Panc1 (cell line): ENCODE results near the gene CD6. TPM values are rescaled to one million over a fixed set of nuclear protein-coding genes. Genes with fewer than 3 reads are reported as not detected.
A peak's percentile ranks its signal among the peaks of the same experiment; 100 is the strongest.

ENCODE experiments used
- ATAC-seq: fragments of 200-7000 bp; cut with Tn5 transposase; 2 replicates; pipeline ENCODE4 v1.9.1; 2020; ENCODE audit warnings: mild to moderate bottlenecking, moderate library complexity
- BruUV-seq: library from RNA; stranded (reverse); fragments of 400-500 nt; replicated peaks from 2 replicates; lab custom pipeline; 2021; lab: Mats Ljungman, UMichigan
- CTCF ChIA-PET: fragments of 300-600 bp; sonication (Branson Sonifier 250); formaldehyde crosslinking; loops from one replicate; lab custom pipeline; 2022; ENCODE audit warnings: antibody characterized with exemption; lab: Charles Lee
- POLR2A ChIA-PET: fragments of 300-600 bp; sonication (Branson Sonifier 250); formaldehyde crosslinking; loops from one replicate; lab custom pipeline; 2022; ENCODE audit warnings: antibody characterized with exemption; lab: Charles Lee
- DNase-seq: peaks from one replicate; pipeline ENCODE4 v3.0.0-alpha.2; 2010; ENCODE audit warnings: low read depth, low spot score
- H3K27ac ChIP-seq: 2 replicates; pipeline ENCODE4 v1.5.1; 2011; ENCODE audit warnings: mild to moderate bottlenecking, low read length, inconsistent platforms
- H3K27me3 ChIP-seq: fragments of 200-500 bp; sonication (Bioruptor generic); 2 replicates; pipeline ENCODE4 v1.6.0; 2014; ENCODE audit warnings: low read length, inconsistent platforms; ENCODE audit not compliant: control insufficient read depth, insufficient read depth
- H3K36me3 ChIP-seq: fragments of 200-500 bp; sonication (Bioruptor generic); 2 replicates; pipeline ENCODE4 v1.5.1; 2014; ENCODE audit warnings: inconsistent platforms, mild to moderate bottlenecking, low read length, moderate library complexity; ENCODE audit not compliant: control insufficient read depth, insufficient read depth
- H3K4me1 ChIP-seq: 2 replicates; pipeline ENCODE4 v1.5.1; 2011; ENCODE audit warnings: inconsistent platforms, mild to moderate bottlenecking, low read length, moderate library complexity; ENCODE audit not compliant: control insufficient read depth, insufficient read depth
- H3K4me3 ChIP-seq, 2 experiments: 2 replicates each; pipeline ENCODE4 v1.5.1; 2011 to 2012; ENCODE audit warnings: low read depth in 2 of 2, low read length in 2 of 2, mild to moderate bottlenecking in 2 of 2, inconsistent platforms in 1 of 2, moderate library complexity in 1 of 2
- H3K9me3 ChIP-seq: fragments of 200-500 bp; sonication (Bioruptor generic); 2 replicates; pipeline ENCODE4 v1.5.1; 2014; ENCODE audit warnings: low read depth, mild to moderate bottlenecking, inconsistent platforms, low read length, moderate library complexity; ENCODE audit not compliant: control insufficient read depth, insufficient read depth
- POLR2AphosphoS5 ChIP-seq: IDR thresholded peaks from 2 replicates; pipeline ENCODE4 v1.6.1; 2012; ENCODE audit warnings: mild to moderate bottlenecking, low read depth, low read length, moderate library complexity
- SIN3A ChIP-seq: IDR thresholded peaks from 2 replicates; pipeline ENCODE4 v1.6.1; 2012; ENCODE audit warnings: low read depth, mild to moderate bottlenecking, low read length, moderate library complexity, borderline replicate concordance; ENCODE audit not compliant: insufficient read depth
- TCF7L2 ChIP-seq: IDR thresholded peaks from 2 replicates; pipeline ENCODE4 v1.6.1; 2011; ENCODE audit warnings: mild to moderate bottlenecking, low read depth, low read length, inconsistent platforms
- in situ Hi-C: cut with HindIII; loops from 2 replicates; pipeline ENCODE4 v1.10.0; 2016; ENCODE audit warnings: low sequenced_read_pairs, low pct_unique_long_range_greater_than_20kb
- intact Hi-C: fragments of 100-400 bp; cut with micrococcal nuclease; formaldehyde crosslinking; loops from one replicate; pipeline ENCODE4 v1.10.0; 2022; ENCODE audit not compliant: unreplicated experiment
- total RNA-seq: library from RNA; stranded (reverse); gene quantifications from one replicate; pipeline ENCODE4 v1.2.1, GENCODE V29; 2021; ENCODE audit not compliant: unreplicated experiment
- TF ChIP-seq, protein P1 (sequence below): fragments of 450-650 bp; IDR thresholded peaks from 2 replicates; pipeline ENCODE4 v1.5.1; 2017; ENCODE audit warnings: mild to moderate bottlenecking
- TF ChIP-seq, protein P2 (sequence below), 2 experiments: IDR thresholded peaks; 2 replicates each; pipeline ENCODE4 v1.6.1; 2011 to 2012; ENCODE audit warnings: low read depth in 2 of 2, control low read depth in 1 of 2, low read length in 1 of 2, mild to moderate bottlenecking in 1 of 2, moderate library complexity in 1 of 2; ENCODE audit not compliant: insufficient read depth in 1 of 2

CD6 gene
- total RNA-seq, 1 experiment from 2014 or later, result 1.1 TPM

DNA sequence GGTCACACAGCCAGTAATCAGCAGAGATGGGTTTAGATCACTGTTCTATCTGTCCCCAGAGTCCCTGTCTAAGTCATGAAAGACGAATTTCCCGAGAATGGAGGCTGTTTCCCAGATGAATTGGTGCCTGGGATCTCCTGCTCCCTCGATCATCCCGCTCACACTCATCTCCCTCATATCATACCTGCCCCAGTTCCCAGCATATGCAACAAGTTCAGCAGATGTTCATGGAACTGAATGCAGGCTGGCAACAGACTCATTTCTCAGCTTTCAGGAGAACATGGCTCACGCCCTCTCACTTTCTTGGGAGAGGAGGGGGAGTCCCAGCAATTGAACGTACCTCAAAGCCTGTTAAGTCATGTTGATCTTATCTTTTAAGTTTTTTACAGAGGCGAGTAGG is 22.1 kb downstream of the CD6 start:
- Histone ChIP-seq H3K4me3 (no peak overlapping the region), H3K27me3 (no peaks in the 10 kb centered on the region), H3K27ac (no peak overlapping the region), H3K4me1 (no peaks in the 10 kb centered on the region; the same call in 1 of the 2 replicates), H3K36me3 (no peaks in the 10 kb centered on the region), H3K9me3 (no peaks in the 10 kb centered on the region)
- ChIA-PET POLR2A (no interaction called here), CTCF (no interaction called here)
- no peak for DNase-seq
- intact Hi-C loops, result no loop called here
- BruUV-seq, result no TSS peak
- TF ChIP-seq SIN3A (no peak), POLR2AphosphoS5 (no peak), TCF7L2 (no peak)
- TF ChIP-seq, protein P1, sequence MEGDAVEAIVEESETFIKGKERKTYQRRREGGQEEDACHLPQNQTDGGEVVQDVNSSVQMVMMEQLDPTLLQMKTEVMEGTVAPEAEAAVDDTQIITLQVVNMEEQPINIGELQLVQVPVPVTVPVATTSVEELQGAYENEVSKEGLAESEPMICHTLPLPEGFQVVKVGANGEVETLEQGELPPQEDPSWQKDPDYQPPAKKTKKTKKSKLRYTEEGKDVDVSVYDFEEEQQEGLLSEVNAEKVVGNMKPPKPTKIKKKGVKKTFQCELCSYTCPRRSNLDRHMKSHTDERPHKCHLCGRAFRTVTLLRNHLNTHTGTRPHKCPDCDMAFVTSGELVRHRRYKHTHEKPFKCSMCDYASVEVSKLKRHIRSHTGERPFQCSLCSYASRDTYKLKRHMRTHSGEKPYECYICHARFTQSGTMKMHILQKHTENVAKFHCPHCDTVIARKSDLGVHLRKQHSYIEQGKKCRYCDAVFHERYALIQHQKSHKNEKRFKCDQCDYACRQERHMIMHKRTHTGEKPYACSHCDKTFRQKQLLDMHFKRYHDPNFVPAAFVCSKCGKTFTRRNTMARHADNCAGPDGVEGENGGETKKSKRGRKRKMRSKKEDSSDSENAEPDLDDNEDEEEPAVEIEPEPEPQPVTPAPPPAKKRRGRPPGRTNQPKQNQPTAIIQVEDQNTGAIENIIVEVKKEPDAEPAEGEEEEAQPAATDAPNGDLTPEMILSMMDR, result no peak
- TF ChIP-seq, protein P2, sequence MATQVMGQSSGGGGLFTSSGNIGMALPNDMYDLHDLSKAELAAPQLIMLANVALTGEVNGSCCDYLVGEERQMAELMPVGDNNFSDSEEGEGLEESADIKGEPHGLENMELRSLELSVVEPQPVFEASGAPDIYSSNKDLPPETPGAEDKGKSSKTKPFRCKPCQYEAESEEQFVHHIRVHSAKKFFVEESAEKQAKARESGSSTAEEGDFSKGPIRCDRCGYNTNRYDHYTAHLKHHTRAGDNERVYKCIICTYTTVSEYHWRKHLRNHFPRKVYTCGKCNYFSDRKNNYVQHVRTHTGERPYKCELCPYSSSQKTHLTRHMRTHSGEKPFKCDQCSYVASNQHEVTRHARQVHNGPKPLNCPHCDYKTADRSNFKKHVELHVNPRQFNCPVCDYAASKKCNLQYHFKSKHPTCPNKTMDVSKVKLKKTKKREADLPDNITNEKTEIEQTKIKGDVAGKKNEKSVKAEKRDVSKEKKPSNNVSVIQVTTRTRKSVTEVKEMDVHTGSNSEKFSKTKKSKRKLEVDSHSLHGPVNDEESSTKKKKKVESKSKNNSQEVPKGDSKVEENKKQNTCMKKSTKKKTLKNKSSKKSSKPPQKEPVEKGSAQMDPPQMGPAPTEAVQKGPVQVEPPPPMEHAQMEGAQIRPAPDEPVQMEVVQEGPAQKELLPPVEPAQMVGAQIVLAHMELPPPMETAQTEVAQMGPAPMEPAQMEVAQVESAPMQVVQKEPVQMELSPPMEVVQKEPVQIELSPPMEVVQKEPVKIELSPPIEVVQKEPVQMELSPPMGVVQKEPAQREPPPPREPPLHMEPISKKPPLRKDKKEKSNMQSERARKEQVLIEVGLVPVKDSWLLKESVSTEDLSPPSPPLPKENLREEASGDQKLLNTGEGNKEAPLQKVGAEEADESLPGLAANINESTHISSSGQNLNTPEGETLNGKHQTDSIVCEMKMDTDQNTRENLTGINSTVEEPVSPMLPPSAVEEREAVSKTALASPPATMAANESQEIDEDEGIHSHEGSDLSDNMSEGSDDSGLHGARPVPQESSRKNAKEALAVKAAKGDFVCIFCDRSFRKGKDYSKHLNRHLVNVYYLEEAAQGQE (IDR thresholded peaks at IDR 0.05; ENCODE audit: insufficient read depth in 1 of 2, low read depth in 2 of 2, low read length in 1 of 2), result no peak
- in situ Hi-C loops, result no loop called here
- 0 out of 2 replicates have a peak, but pooled peaks have one; percentile 9 for ATAC-seq

DNA sequence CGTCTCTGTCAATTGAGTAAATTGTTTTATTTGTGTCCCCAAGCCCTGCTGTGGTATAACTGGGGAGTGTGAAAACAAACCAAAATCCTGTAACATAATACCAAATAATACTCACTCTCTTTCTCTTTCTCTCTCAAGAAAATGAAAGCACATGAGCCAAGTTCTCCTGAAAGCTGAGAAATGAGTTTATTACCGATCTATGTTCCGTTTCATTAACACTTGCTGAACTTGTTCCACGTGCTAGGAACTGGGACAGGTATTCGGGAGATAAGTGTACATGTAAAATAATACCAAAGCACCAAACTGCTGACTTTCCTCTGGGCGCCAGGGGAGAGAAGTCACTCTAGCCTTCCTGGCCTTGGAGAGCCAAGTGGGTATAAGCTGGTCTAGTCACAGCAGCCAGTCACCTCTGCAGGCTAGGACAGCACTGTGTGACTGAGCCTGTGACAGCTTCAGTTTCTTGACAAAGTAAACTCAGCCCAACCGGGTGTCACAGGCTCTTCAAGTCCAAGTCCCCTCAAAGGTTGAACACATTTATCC is 23.1 kb downstream of the CD6 start:
- in situ Hi-C loops, result no loop called here
- ATAC-seq, result 0 out of 2 replicates have a peak, but pooled peaks have one; percentile 68
- DNase-seq, result no peak
- intact Hi-C loops, result no loop called here
- CTCF ChIA-PET, result no interaction called here
- Histone ChIP-seq H3K9me3 (no peaks in the 10 kb centered on the region), H3K27ac (no peak overlapping the region), H3K27me3 (no peaks in the 10 kb centered on the region), H3K4me1 (no peaks in the 10 kb centered on the region; the same call in 1 of the 2 replicates), H3K4me3 (no peak overlapping the region), H3K36me3 (no peaks in the 10 kb centered on the region)
- TF ChIP-seq TCF7L2 (no peak), SIN3A (no peak), POLR2AphosphoS5 (no peak)
- TF ChIP-seq, protein P1, result no peak
- TF ChIP-seq, protein P2 (IDR thresholded peaks at IDR 0.05; ENCODE audit: insufficient read depth in 1 of 2, low read depth in 2 of 2, low read length in 1 of 2), result no peak
- BruUV-seq, result no TSS peak
- POLR2A ChIA-PET, result no interaction called here
